Measurements from ENCODE around the gene CPEB1.

The CPEB1 gene

DNA sequence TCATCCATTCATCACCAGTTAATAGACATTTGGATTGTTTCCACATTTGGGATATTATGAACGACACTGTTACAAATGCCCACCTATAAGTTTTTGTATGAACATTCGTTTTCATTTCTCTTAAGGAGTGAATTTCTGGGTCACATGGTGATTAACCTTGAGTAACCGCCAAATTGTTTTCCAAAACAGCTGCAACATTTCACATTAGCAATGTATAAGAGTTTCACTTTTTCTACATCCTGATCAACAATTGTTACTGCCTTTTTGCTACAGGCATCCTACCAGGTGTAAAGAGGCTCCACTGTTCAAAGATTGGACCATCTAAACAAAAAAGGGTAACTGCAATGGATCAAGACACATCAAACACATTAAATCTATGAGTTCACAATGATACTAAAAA lies 52.0 kb downstream of the CPEB1 start:
- no peak for DNase-seq (ENCODE audit: low spot score)

DNA sequence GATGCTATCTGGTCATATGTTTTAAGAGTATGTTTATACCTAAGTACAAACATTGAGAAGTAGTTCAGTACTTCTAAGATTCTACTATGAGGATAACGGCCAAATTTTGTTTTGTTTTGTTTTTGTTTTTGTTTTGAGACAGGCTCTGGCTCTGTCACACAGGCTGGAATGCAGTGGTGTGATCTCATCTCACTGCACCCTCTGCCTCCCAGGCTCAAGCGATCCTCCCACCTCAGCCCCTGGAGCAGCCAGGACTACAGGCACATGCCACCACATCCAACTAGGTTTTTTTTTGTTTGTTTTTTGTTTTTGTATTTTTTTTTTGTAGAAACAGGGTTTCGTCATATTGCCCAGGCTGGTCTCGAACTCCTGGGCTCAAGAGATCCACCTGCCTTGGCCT lies 59.4 kb downstream of the CPEB1 start:
- DNase-seq (ENCODE audit: low spot score) = no peak

DNA sequence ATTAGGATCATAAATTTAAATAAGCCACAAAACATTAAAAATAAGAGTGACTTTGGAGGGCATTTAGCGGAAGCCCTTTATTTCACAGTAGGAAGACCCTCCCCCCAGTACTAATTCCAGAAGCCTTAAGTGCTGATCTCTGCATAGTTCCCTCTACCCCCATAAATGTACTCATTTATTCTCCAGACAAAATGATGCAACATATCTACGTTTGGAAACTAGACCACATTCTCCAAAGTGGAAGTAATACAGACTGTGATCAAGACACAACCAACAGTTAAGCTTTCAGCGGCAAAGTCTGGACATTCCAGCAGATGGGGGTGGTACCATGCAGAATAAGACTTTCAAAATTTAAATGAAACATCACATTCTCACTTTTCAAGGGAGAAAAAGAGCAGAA lies 62.1 kb downstream of the CPEB1 start:
- DNase-seq (ENCODE audit: low spot score) = no peak

DNA sequence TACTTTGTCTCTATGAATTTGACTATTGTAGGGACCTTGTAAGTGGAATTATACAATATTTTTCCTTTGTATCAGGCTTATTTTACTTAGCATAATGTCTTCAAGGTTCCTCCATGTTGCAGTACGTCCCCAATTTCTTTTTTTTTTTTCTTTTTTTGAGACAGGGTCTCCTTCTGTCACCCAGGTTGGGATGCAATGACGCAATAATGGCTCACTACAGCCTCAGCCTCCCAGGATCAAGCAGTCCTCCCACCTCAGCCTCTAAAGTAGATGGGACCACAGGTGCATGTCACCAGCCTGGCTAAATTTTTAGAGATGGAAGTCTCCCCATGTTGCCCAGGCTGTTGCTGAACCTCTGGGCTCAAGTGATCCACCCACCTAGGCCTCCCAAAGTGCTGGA lies 66.5 kb downstream of the CPEB1 start:
- no peak for DNase-seq (ENCODE audit: low spot score)

DNA sequence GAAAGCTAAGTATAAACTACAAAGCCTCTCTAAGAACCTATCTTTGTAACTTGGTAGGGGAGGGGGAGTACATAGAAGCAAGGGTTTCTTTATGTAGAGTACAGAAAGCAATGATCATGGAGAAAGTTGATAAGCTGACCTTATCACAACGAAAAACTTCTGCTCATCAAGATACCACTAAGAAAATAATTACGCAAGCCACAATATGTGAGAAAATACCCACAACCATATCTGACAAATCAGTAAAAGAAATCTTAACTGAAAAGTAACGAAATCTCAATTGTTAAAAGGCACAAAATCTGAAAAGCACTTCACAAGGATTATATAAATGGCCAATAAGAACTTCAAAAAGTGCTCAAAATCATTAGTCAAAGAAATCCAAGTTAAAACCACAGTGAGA lies 71.8 kb downstream of the CPEB1 start:
- DNase-seq (ENCODE audit: low spot score) = no peak

DNA sequence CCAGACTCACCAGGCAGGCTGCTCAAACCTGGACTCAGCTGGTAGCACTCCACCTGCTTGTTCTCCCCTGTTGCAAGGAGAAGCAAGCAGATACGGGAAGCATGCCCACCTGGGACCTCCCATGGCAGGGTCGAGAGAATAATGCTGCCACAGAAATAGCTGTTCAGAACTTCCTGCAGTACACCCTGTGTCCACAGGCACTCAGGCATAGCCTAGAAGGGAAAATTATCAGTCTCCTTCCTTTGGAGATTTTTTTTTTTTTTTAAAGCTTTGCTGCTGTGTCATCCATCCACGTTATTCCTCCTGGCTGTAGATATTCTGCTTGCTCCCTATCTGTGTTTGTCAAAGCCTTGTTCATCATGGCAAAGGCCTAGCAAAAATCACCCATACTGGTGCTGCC lies 74.2 kb downstream of the CPEB1 start:
- no peak for DNase-seq (ENCODE audit: low spot score)

DNA sequence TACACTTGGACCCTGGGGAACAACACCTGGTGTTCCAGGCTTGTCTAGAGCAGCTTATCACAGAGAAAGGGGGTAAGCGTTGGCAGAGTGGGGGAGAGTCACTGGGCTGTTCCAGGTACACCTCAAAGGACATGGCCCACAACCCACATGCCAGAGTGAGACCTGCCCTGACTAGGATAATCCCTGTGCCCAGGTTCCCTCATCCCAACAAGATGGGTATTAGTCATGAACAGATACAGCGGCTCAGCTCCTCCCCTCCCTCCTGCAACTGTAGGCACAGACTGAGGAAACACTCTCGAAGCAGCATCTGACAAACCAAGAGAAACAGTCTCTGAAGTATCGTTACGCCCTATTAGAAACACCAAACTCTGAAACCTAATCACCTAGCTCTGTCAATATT lies 74.9 kb downstream of the CPEB1 start:
- DNase-seq (ENCODE audit: low spot score) = no peak

DNA sequence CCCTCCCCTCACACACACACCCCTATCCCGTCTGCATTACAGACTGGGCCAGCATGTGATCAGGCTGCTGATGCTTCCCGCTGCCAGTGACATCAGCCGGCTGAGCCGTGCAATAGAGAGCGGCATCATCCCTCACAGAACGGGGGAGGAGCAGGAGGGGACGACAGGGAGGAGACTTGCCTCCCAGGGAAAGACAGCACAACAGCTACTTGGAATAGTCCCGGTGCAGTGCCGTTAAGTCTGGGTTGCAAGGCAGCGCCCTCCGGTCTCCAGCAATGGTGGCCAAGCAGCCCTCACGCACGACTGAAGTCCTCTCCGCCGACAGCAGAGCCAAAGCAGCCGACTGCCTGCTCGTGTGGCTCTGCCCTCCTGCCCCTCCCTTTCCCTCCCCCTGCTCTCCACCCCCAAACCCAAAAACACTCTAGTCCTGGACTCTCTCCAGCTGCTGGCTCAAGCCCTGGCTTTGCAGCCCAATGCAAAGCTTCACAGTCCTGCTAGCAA lies 75.4 kb downstream of the CPEB1 start:
- DNase-seq (ENCODE audit: low spot score) = no peak

DNA sequence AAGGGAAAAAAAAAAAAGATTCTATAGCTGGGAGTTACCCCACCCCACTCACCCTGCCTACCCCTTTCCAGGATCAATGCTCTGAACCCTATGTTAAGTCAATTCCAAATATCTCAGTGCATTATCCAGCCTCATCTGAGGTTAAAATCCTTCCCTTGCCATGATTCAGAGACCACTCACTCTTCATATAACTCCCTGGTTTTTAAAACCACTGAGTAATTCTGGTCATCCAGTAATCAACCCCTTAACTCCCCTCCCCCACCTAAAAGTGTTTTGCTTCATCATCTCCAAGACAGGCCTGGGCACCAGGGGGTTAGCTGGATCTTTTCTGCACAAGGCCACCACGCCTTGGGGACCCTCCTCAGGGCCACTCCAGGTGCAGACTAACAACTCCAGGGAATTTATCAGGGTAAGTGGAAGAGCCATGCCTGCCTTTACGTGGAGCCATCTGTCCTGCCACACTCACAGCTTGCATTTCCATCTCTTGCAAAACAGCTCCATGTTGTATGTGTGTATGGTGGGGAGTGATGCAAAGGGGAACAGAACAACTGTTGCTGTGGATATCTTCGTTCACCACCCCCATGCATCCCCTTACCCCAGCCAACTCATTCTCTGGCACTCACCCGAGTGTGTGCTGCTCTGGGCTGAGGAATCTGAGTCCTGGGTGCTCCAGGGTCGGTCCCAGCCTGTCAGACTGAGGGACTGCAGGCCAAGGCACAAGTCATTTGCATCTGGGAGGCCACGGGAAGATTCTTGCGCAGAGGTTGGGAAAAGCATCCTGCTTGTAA lies 76.2 kb downstream of the CPEB1 start:
- DNase-seq (ENCODE audit: low spot score) = no peak

DNA sequence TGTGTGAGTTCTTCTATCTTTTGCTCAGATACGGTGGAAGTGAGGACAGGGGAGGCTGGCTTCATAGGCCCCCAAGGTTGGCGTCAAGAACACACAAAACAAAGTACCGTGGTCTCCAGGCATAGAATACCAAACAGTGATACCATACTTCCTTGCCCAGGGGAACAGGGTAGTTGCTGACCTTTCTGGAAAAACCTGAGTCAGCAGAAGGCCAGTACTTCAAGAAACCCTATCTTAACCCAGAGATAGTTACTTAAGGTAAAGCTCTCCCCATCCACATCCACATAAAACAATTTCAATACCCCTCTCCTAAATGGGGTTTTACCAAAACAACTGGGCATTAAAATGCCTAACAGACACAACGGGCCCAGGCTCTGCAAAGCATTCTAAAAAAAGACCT lies 77.3 kb downstream of the CPEB1 start:
- no peak for DNase-seq (ENCODE audit: low spot score)

DNA sequence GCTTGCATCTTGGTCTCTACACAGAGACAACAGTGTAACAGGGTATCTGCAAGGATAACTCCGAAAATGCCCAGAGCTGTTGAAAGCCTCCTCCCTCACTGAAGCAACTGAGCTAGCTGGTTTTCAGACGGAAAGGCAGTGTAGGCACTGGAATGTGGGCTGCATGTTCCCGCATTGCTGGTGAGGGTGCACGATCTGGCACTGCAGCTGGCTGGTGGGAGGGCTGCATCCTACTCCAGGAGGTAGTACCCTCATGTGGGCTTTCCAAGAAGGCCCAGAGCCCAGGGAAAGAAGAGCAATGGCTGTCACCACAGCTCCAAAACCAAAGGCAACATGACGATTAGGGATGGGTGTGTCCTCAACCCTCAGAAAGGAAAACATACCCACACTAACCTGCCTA lies 78.2 kb downstream of the CPEB1 start:
- DNase-seq (ENCODE audit: low spot score) = no peak

DNA sequence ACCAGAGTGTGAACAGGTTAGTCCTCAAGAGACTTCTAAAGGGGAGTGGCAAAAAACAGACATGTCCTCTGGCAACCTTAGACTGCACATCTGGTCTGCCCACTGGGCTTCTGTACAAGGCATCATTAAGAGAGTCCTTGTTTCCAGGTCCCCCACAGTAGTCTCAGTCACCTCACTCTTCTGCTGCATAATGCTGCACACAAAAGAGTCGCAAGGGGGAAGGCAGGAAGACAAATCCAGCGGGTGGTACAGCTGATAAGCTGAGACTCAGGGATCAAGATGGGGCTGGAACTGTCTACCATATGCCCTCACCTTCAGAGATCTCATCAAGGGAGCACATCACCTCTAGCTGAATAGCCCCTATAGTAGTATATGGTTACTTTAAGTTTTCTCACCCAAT lies 79.5 kb downstream of the CPEB1 start:
- DNase-seq (ENCODE audit: low spot score) = no peak

DNA sequence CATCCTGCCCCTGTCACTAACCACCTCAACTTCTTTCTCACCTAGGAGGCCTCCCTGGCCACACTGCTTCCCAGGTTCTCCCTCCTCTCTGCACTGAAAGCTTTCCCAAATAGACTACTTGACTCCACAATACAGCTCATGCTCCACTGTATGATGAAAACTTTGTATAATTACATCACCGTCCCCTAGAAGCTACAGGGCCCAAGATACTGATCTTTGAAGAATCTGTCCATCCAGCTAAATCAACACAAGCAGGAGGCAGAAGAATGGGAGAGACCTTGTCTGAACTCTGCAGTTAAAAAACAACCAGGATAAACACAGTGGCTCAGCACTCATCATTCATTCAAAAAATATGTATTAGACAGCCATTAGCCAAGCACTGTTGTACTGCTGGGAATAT lies 80.5 kb downstream of the CPEB1 start:
- DNase-seq (ENCODE audit: low spot score) = no peak

DNA sequence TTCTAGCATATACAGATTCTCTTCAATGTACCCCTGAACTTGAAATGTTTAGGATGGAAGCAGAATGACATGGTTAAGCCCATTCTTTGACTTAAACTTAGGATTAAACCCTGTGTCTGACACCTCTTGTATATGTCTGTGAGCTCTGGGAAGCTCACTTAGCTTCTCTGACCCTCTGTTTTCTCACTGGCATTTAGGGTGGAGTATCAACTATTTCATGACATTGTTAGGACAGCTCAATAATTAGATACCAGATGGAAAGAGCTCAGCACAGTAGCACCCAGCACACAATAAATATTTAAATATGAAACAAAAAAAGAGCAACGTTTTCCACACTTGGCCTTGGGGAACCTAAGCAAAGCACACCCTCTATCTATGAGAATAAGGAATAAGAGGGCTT lies 88.7 kb downstream of the CPEB1 start:
- no peak for DNase-seq (ENCODE audit: low spot score)

DNA sequence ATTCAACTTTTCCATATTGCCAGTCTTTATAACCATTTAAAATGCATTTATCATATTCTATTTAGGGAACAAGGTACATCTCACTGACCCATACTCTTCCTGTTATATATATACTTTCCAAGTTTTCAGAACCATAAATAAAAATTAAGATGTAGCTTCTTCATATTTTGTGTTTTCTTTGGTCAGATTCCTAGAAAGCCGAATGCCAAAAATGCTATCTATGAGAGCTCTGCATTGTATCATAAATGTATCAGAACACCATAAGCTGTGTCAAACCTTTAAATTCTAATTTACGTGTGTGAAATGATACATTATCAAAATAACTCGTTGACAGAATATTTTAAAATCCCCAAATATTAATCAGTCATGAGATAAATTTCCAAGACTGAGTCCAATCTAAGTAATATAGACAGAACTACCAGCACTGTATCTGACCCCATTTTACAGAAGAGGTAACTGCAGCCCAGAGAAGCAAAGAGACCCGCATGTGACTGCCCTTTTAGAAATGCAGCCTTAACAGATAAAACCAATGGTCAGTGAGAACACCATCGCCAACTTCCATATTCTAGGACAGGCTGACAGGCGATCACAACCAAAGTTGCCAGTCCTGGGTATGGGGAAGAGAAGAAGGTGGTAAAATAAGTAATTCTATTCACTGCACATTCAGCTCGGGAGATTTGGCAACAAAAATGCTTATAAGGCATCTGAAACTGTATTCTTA lies 90.7 kb downstream of the CPEB1 start:
- DNase-seq (ENCODE audit: low spot score) = no peak

DNA sequence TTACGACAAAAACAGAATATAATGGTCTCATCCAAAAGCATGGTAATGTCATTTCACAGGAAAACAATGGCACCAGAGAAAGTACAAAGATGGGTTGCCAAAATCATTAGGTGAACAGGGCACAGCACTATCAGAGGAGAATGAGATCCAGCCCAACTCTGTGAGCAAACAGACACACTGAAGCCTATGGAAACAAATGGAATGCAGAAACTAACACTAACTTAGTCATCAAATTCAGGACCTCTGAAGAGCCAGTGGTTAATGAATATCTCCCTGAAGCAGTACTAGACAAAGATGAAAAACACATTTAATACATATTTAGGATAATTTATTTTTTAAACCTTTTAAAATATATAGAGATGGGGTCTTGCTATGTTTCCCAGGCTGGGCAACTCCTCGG lies 92.3 kb downstream of the CPEB1 start:
- no peak for DNase-seq (ENCODE audit: low spot score)

DNA sequence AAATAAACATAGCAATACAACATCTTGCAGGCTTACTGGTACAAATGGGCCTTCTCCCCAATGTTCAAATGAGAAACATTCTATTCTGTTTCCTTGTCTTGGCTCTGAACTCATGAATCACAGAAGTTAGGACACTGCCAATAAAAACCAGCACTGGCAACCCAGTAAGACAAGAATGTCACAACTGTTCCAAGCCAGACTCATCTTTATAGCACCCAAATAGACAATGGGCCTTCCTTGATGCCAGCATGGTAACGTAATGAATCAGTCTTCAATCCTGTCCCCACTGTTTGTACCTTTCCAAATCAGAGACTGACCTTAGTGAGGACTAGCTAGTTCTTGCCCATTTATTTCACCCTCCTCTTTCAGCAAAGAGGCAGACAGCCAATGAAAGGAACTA lies 92.8 kb downstream of the CPEB1 start:
- DNase-seq (ENCODE audit: low spot score) = no peak

DNA sequence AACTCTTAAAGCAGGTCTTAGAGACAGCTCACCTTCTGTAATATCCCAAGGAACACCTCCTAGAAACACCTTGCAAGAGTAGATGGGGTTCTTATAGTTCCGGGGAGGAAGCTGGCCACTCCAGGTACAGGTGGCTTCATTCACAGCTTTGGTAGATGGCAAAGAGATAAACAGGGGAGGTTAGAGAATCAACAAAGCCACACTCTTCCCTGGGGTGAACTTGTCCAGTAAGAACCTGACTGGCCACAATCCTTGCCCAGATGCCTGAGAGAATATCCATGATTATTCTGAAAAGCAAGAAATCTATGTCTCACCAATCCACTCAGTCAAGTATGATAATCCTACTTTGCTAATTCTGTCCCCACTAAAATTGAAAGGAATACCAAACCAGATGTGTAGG lies 93.3 kb downstream of the CPEB1 start:
- DNase-seq (ENCODE audit: low spot score) = no peak

DNA sequence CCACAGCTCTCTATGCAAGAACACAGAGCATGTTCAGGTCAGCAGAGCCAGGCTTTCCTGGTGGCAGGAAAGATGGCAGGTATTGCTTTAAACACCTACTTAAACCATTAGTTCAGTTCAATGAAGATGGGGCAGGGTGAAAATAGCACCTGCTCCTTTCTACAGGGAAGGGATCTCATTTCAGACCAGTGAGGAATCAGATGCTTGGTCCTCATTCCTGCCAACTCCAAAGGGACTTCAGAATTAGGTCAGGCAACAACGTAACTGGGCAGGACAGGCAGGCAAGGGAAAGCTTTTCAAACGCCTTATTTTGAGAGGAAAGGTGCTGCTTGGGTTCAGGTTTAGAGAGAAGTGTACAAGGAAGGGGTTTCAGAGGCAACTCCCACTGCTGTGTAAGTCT lies 94.3 kb downstream of the CPEB1 start:
- DNase-seq (ENCODE audit: low spot score) = no peak

DNA sequence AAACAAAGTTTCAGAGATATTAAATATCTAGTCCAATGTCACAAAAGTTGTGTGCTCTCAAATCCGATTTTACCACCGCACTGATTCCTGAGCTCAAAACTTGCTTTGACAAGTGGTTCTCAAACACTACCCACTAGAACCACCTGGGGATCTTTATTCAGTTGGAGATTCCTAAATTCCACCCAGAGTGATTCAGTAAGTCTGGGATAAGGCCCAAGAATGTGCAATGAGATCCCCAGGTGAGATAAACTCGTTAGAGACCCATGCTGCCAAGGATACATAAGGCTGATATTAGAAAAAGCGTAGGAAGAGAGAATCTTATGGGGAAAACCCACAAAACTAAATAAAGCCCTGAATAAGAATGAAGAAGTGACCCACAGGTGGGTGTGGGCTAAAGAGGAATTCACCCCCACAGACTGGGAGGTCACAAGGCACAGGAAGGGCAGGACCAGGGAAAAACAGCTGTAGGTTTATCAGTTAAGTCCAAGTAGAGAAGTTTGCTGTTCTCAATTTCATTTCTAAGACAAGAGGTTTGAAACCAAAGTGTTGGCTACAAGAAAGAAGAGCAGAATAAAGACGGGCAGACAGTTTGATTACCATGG lies 95.4 kb downstream of the CPEB1 start:
- no peak for DNase-seq (ENCODE audit: low spot score)

DNA sequence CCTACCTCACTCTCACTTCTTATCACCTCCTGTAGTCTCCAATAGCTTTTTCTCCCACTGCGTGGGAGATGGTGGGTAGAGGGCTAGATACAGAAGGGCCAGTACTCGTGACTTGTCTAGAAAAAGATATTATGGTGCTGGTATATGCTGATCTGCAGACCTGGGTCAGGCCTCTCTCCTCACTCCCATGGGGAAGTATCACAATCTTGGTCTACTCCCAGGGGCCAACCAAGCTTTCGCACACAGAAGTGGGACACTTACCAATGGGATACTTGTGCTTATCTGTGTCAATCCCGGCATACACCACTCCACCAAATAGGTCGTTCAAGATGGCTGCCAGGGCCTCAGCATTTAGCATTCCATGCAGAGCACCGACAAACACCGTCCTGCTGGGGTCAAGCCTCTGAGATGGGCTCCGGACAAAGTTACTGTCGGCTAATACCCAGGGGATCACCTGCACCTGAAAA lies 97.9 kb downstream of the CPEB1 start:
- DNase-seq (ENCODE audit: low spot score) = no peak

DNA sequence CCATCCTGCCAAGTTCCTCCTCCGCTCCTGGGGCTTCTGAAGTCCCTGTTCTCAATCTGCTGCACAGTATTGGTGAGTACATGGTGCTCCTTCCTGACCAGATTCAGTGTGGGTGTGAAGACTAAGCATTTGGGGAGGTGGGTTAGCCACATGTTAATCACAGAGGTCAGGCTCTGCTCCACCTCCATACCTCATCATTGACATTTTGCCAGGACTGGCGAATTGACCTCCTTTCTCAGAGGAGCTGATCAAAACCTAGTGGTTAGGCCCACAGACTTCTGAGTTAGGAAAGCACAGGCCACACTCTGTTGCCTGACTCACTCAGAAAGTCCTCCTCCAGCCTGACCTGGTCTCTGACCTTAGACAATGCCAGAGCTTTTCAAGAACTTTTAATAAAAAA lies 98.5 kb downstream of the CPEB1 start:
- DNase-seq (ENCODE audit: low spot score) = no peak

DNA sequence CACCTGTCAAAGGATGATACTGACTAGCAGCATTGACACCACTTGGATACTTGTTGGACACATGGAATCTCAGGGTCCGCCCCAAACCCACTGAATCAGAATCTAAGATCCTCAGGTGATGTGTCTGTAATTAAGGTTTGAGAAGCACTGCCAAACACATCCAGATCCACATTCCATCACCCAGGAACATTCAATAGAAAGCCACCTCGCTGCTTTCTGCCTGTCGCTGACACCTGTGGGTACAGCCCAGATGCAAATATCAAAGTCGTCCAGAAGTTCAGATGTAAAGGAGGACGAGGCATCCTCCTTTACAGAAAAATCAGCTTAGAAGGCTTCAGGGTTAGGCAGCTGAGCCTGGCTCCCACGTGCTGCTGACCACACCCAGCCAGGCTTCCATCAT lies 101.7 kb downstream of the CPEB1 start:
- DNase-seq (ENCODE audit: low spot score) = no peak
